OCI-LY1 (cell line): ENCODE data around the gene GPSM1.

ENCODE experiments used
- H2AFZ ChIP-seq: fragments of 200-600 bp; sonication (generic), shearing (Covaris generic); 2 replicates; pipeline ENCODE4 v1.6.0; 2014; ENCODE audit warnings: antibody characterized with exemption, mild to moderate bottlenecking, low read length
- H3F3A ChIP-seq: fragments of 200-600 bp; sonication (generic), shearing (Covaris generic); 2 replicates; pipeline ENCODE4 v1.6.0; 2014; ENCODE audit warnings: mild to moderate bottlenecking, antibody characterized with exemption, low read length, moderate library complexity; ENCODE audit not compliant: insufficient read depth
- H3K27ac ChIP-seq: fragments of 200-600 bp; sonication (generic); 2 replicates; pipeline ENCODE4 v1.5.1; 2014; ENCODE audit warnings: low read length, mixed run types, mild to moderate bottlenecking, low read depth; ENCODE audit not compliant: poor library complexity, severe bottlenecking
- H3K27me3 ChIP-seq: fragments of 200-600 bp; sonication (generic); 2 replicates; pipeline ENCODE4 v1.6.0; 2014; ENCODE audit warnings: antibody characterized with exemption, mild to moderate bottlenecking, low read length, moderate library complexity; ENCODE audit not compliant: insufficient read depth
- H3K36me3 ChIP-seq: fragments of 200-600 bp; sonication (generic); 2 replicates; pipeline ENCODE4 v1.6.1; 2014; ENCODE audit warnings: mild to moderate bottlenecking, antibody characterized with exemption, low read length, moderate library complexity, mixed read lengths; ENCODE audit not compliant: insufficient read depth
- H3K4me1 ChIP-seq: fragments of 200-600 bp; sonication (generic); 2 replicates; pipeline ENCODE4 v1.5.1; 2014; ENCODE audit warnings: mild to moderate bottlenecking, low read length, moderate library complexity; ENCODE audit not compliant: insufficient read depth, severe bottlenecking
- H3K4me2 ChIP-seq: fragments of 200-600 bp; sonication (generic), shearing (Covaris generic); 2 replicates; pipeline ENCODE4 v1.6.1; 2014; ENCODE audit warnings: low read length
- H3K4me3 ChIP-seq: fragments of 200-600 bp; sonication (generic); 2 replicates; pipeline ENCODE4 v1.5.1; 2014; ENCODE audit warnings: low read length, low read depth, mild to moderate bottlenecking, mixed read lengths; ENCODE audit not compliant: poor library complexity, severe bottlenecking
- H3K79me2 ChIP-seq: fragments of 200-600 bp; shearing (Covaris generic); 2 replicates; pipeline ENCODE4 v1.6.1; 2016; ENCODE audit warnings: mixed run types, low read length, mixed read lengths; ENCODE audit not compliant: insufficient read depth
- H3K9ac ChIP-seq: fragments of 200-600 bp; sonication (generic), shearing (Covaris generic); 2 replicates; pipeline ENCODE4 v1.6.1; 2014; ENCODE audit warnings: mild to moderate bottlenecking, low read length, mixed read lengths
- H3K9me2 ChIP-seq: fragments of 200-600 bp; sonication (generic), shearing (Covaris generic); 2 replicates; pipeline ENCODE4 v1.6.1; 2014; ENCODE audit warnings: low read depth, mild to moderate bottlenecking, low read length, mixed read lengths
- H3K9me3 ChIP-seq: fragments of 200-600 bp; shearing (Covaris generic); 2 replicates; pipeline ENCODE4 v1.6.1; 2014; ENCODE audit warnings: low read length, mixed read lengths
- H4K20me1 ChIP-seq: fragments of 200-600 bp; sonication (generic), shearing (Covaris generic); 2 replicates; pipeline ENCODE4 v1.6.0; 2016; ENCODE audit warnings: mild to moderate bottlenecking, low read length; ENCODE audit not compliant: insufficient read depth
- EZH2 ChIP-seq: fragments of 200-600 bp; sonication (generic), shearing (Covaris generic); IDR thresholded peaks from 2 replicates; pipeline ENCODE4 v1.8.0; 2017; ENCODE audit warnings: borderline replicate concordance, mixed run types, mild to moderate bottlenecking, antibody characterized with exemption, low read length, moderate library complexity, mixed read lengths
- TF ChIP-seq, protein P1 (sequence below): fragments of 200-600 bp; sonication (generic), shearing (Covaris generic); IDR thresholded peaks from 2 replicates; pipeline ENCODE4 v1.5.1; 2017; ENCODE audit warnings: mild to moderate bottlenecking, antibody characterized with exemption, low read length, moderate library complexity, mixed read lengths

Gene GPSM1

DNA sequence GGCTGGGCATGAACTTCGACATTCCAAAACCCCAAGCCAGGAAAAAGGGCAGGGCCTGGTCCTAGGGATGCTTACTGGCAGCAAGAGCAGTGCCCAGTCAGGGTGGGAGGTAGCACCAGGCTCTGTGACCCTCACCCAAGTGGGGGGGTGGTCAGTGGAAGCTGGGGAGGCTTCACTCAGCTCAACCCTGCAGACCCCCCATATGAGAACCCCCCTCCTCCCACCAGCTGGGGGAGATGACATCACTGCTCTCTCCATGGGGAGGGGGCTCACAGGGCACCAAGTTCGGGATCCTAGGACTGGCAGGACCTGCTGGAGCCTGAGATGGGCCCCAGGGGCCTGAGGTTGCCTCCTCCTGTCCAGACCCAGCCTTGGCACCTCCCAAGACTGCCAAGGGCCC is 31.5 kb downstream of the GPSM1 start:
- no peak overlapping the region for H3K4me2 ChIP-seq
- TF ChIP-seq, protein P1, sequence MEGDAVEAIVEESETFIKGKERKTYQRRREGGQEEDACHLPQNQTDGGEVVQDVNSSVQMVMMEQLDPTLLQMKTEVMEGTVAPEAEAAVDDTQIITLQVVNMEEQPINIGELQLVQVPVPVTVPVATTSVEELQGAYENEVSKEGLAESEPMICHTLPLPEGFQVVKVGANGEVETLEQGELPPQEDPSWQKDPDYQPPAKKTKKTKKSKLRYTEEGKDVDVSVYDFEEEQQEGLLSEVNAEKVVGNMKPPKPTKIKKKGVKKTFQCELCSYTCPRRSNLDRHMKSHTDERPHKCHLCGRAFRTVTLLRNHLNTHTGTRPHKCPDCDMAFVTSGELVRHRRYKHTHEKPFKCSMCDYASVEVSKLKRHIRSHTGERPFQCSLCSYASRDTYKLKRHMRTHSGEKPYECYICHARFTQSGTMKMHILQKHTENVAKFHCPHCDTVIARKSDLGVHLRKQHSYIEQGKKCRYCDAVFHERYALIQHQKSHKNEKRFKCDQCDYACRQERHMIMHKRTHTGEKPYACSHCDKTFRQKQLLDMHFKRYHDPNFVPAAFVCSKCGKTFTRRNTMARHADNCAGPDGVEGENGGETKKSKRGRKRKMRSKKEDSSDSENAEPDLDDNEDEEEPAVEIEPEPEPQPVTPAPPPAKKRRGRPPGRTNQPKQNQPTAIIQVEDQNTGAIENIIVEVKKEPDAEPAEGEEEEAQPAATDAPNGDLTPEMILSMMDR, result no peak
- no peak for TF ChIP-seq EZH2
- peaks cover 8% of the 10 kb centered on the region for H3K4me1 ChIP-seq
- no peak overlapping the region for H3K27ac ChIP-seq
- no peaks in the 10 kb centered on the region for H3K9me3 ChIP-seq
- no peak overlapping the region for H2AFZ ChIP-seq
- H3K27me3 ChIP-seq, result peaks cover 8% of the 10 kb centered on the region; the same call in 1 of the 2 replicates
- H3F3A ChIP-seq, result no peaks in the 10 kb centered on the region
- no peaks in the 10 kb centered on the region for H4K20me1 ChIP-seq
- no peak overlapping the region for H3K9ac ChIP-seq
- H3K4me3 ChIP-seq, result no peak overlapping the region
- H3K9me2 ChIP-seq, result no peaks in the 10 kb centered on the region
- H3K79me2 ChIP-seq, result no peaks in the 10 kb centered on the region
- H3K36me3 ChIP-seq, result no peaks in the 10 kb centered on the region

DNA sequence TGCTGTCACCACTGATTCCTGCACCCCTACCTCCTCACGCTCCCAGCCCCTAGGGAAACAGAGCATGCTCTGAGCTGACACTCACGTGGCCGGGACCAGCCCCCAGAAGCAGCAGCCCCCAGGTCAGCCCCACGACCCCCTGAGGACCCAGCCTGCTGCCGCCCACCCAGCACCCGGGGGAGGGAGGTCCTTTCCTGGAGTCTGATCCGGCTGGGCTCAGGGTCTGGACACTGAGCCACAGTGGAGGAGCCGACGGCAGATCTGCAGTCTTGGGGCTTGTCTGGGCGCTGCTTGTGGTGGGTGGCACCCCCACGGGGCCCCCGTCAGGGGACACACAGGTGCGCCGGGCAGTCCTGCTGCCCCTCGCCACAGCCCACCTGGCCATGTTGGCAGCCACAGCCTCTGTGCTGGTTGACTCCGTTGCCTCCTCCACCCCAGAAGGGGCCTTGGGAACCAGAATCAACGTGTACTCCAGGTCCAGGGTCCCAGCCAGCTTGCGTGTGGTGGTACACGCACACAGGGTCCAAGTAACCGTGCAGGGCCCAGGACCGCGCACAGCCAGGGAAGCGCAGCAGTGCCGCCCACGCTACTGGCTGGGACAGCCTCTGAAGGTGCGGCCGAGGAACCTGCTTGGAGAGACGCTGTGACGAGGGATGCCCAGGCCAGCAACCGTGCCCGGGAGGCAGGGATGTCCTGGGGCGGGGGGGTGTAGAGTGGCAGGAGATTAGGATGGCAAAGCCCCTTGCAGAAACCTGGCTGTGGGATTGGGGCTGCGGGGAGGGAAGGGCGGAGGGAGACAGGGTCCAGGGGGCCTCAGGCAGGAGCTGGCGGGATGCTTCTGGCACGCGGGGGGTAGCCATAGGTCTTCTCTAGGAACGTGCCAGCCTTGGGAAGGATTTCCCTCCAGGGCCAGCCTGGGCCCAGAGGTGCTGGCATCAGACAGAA is 32.7 kb downstream of the GPSM1 start:
- Histone ChIP-seq H3K27ac (no peak overlapping the region), H3K4me2 (no peak overlapping the region), H3K4me3 (no peak overlapping the region), H3K4me1 (peaks cover 11% of the 10 kb centered on the region), H3K9me2 (no peaks in the 10 kb centered on the region), H3K36me3 (no peaks in the 10 kb centered on the region; the same call in 1 of the 2 replicates), H3K9ac (no peak overlapping the region), H3F3A (no peaks in the 10 kb centered on the region), H3K27me3 (peaks cover 8% of the 10 kb centered on the region; the same call in 1 of the 2 replicates), H2AFZ (no peak overlapping the region), H3K9me3 (no peaks in the 10 kb centered on the region), H4K20me1 (no peaks in the 10 kb centered on the region), H3K79me2 (no peaks in the 10 kb centered on the region)
- TF ChIP-seq EZH2, result no peak
- TF ChIP-seq, protein P1, result no peak

DNA sequence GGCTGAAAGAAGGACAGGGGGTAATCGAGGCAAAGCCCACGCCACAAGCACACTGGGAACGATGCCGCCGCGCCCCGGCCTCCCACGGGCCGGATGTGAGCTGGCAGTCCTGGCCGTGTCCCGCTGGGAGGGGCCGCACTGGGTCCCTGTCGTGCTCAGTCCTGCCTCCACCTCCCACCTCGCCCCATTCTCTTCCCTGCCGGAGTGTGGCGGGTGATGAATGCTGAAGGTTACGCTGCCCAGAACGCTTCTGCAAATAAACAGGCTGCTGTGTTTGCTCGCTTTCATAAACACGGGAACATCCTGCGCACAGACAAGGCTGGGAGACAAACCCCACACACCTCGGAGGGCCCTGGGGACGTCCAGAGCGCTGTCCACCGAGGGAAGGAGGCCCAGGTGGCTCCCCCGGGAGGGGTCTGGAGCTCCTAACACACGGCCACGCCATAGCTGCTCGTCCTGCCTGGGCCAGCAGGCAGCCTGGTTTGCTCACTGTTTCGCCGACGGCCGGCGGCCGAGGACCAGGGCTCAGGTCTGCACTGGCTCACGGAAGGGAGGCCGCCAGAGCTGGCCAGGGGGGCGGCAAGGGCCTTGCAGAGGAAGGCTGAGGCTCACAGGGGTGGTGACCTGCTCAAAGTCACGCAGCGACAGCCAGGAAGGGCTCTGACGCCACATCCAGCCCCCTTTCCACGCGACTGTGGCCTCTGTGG is 33.9 kb downstream of the GPSM1 start:
- Histone ChIP-seq H2AFZ (no peak overlapping the region), H3K27me3 (peaks cover 4% of the 10 kb centered on the region; the same call in 1 of the 2 replicates), H3K27ac (no peak overlapping the region), H3K4me1 (peaks cover 11% of the 10 kb centered on the region), H3F3A (no peaks in the 10 kb centered on the region), H3K79me2 (no peaks in the 10 kb centered on the region), H3K36me3 (no peaks in the 10 kb centered on the region; the same call in 1 of the 2 replicates), H3K4me3 (no peak overlapping the region), H3K9ac (no peak overlapping the region), H3K9me2 (no peaks in the 10 kb centered on the region), H3K9me3 (no peaks in the 10 kb centered on the region), H4K20me1 (no peaks in the 10 kb centered on the region), H3K4me2 (no peak overlapping the region)
- TF ChIP-seq, protein P1, result no peak
- TF ChIP-seq EZH2, result no peak
